H1 (cell line): ENCODE results near the gene EXOC2. TPM values are rescaled to one million over a fixed set of nuclear protein-coding genes. Genes with fewer than 3 reads are reported as not detected.

Experiments used
- CTCF ChIA-PET: fragments of 300-600 bp; sonication (Branson Sonifier 250); formaldehyde crosslinking; loops from one replicate; lab custom pipeline; 2021; ENCODE audit not compliant: partially characterized antibody; lab: Charles Lee
- POLR2A ChIA-PET: fragments of 300-600 bp; sonication (Branson Sonifier 250); formaldehyde crosslinking; loops from one replicate; lab custom pipeline; 2021; ENCODE audit warnings: inconsistent platforms; ENCODE audit not compliant: partially characterized antibody; lab: Charles Lee
- DNase-seq, 2 experiments: peaks; one replicate each; pipeline versions ENCODE4 v3.0.0 to v3.0.0-alpha.2; 2010 to 2022; ENCODE audit warnings: low spot score in 2 of 2, low read depth in 1 of 2, mixed read lengths in 1 of 2
- FAIRE-seq: peaks from 2 replicates; lab custom pipeline; 2011; peaks lifted over from hg19 to GRCh38; lab: Jason Lieb, UNC
- H2AFZ ChIP-seq: 2 replicates; pipeline ENCODE4 v1.8.1; 2012; ENCODE audit warnings: low read length, inconsistent platforms
- H2AK5ac ChIP-seq: 2 replicates; pipeline ENCODE4 v1.6.1; 2013; ENCODE audit warnings: low read depth, low read length
- H2BK120ac ChIP-seq: replicated peaks from 2 replicates; pipeline ENCODE3; 2013; ENCODE audit warnings: low read depth, low read length, inconsistent platforms
- H2BK12ac ChIP-seq: 2 replicates; pipeline ENCODE4 v1.6.1; 2013; ENCODE audit warnings: low read depth, low read length
- H2BK15ac ChIP-seq: 2 replicates; pipeline ENCODE4 v1.6.1; 2013; ENCODE audit warnings: low read length
- H2BK20ac ChIP-seq: 2 replicates; pipeline ENCODE4 v1.6.1; 2013; ENCODE audit warnings: low read length
- H2BK5ac ChIP-seq: 2 replicates; pipeline ENCODE4 v1.6.1; 2013; ENCODE audit warnings: low read depth, low read length
- H3K14ac ChIP-seq: 2 replicates; pipeline ENCODE4 v1.6.1; 2013; ENCODE audit warnings: inconsistent platforms; ENCODE audit not compliant: insufficient read length
- H3K18ac ChIP-seq: 2 replicates; pipeline ENCODE4 v1.6.1; 2013; ENCODE audit warnings: low read length; ENCODE audit errors: extremely low read depth
- H3K23ac ChIP-seq: 2 replicates; pipeline ENCODE4 v1.6.1; 2013; ENCODE audit warnings: inconsistent platforms; ENCODE audit not compliant: insufficient read length
- H3K23me2 ChIP-seq: 2 replicates; pipeline ENCODE4 v1.6.1; 2013; ENCODE audit warnings: low read depth, low read length
- H3K27ac ChIP-seq: 2 replicates; pipeline ENCODE4 v1.6.1; 2011; ENCODE audit warnings: low read depth, low read length, inconsistent platforms
- H3K27me3 ChIP-seq, 4 experiments: replicated peaks in 1 of 4; 1 replicate in 1 of 4; 2 replicates in 3 of 4; pipeline versions ENCODE4 v1.6.1 to v1.8.1; 2011 to 2013; ENCODE audit warnings: low read length in 3 of 4, mild to moderate bottlenecking in 3 of 4, inconsistent platforms in 2 of 4, mixed read lengths in 2 of 4, moderate library complexity in 1 of 4; ENCODE audit not compliant: control insufficient read depth in 3 of 4, insufficient read depth in 3 of 4; ENCODE audit errors: extremely low read depth in 1 of 4
- H3K36me3 ChIP-seq, 4 experiments: 2 replicates each; pipeline versions ENCODE4 v1.6.1 to v1.8.1; 2011 to 2013; ENCODE audit warnings: mild to moderate bottlenecking in 4 of 4, low read length in 3 of 4, moderate library complexity in 2 of 4, control low read depth in 1 of 4, inconsistent platforms in 1 of 4; ENCODE audit not compliant: insufficient read depth in 4 of 4, control insufficient read depth in 2 of 4
- H3K4ac ChIP-seq: replicated peaks from 2 replicates; pipeline ENCODE3; 2013; ENCODE audit warnings: low read length, low read depth, mixed read lengths, inconsistent platforms; ENCODE audit not compliant: insufficient read length
- H3K4me1 ChIP-seq, 4 experiments: replicated peaks in 1 of 4; 1 replicate in 1 of 4; 2 replicates in 3 of 4; pipeline versions ENCODE4 v1.6.1 to v1.8.1; 2011 to 2013; ENCODE audit warnings: low read length in 3 of 4, inconsistent platforms in 2 of 4, mixed read lengths in 1 of 4; ENCODE audit not compliant: insufficient read depth in 4 of 4, control insufficient read depth in 3 of 4
- H3K4me2 ChIP-seq, 2 experiments: 2 replicates each; pipeline versions ENCODE4 v1.6.1 to v1.8.1; 2011 to 2013; ENCODE audit warnings: low read depth in 2 of 2, low read length in 2 of 2, control low read depth in 1 of 2, inconsistent platforms in 1 of 2, mild to moderate bottlenecking in 1 of 2; ENCODE audit not compliant: insufficient read depth in 1 of 2
- H3K4me3 ChIP-seq, 4 experiments: fragments of 200-600, 300-600 bp in 1 of 4; sonication (generic), shearing (Covaris generic), sonication (Bioruptor Twin) in 1 of 4; 2 replicates each; pipeline versions ENCODE4 v1.5.1 to v1.8.1; 2011 to 2016; ENCODE audit warnings: low read length in 4 of 4, low read depth in 3 of 4, control low read depth in 2 of 4, inconsistent platforms in 2 of 4, mild to moderate bottlenecking in 2 of 4, mixed read lengths in 1 of 4, moderate library complexity in 1 of 4; ENCODE audit not compliant: insufficient read depth in 2 of 4; ENCODE audit errors: extremely low read depth in 1 of 4
- H3K56ac ChIP-seq: replicated peaks from 2 replicates; pipeline ENCODE3; 2013; ENCODE audit warnings: low read depth, mild to moderate bottlenecking, mixed read lengths, low read length, inconsistent platforms; ENCODE audit not compliant: insufficient read length
- H3K79me1 ChIP-seq: 2 replicates; pipeline ENCODE4 v1.6.1; 2013; ENCODE audit warnings: low read depth, low read length, control low read depth
- H3K79me2 ChIP-seq, 2 experiments: 2 replicates each; pipeline versions ENCODE4 v1.6.1 to v1.8.1; 2012 to 2013; ENCODE audit warnings: low read length in 2 of 2, mild to moderate bottlenecking in 2 of 2, inconsistent platforms in 1 of 2; ENCODE audit not compliant: insufficient read depth in 2 of 2, control insufficient read depth in 1 of 2
- H3K9ac ChIP-seq, 4 experiments: replicated peaks in 1 of 4; 1 replicate in 1 of 4; 2 replicates in 3 of 4; pipeline versions ENCODE4 v1.6.1 to v1.8.1; 2011 to 2013; ENCODE audit warnings: low read depth in 3 of 4, low read length in 3 of 4, control low read depth in 2 of 4, mild to moderate bottlenecking in 2 of 4, moderate library complexity in 2 of 4, inconsistent platforms in 1 of 4; ENCODE audit errors: extremely low read depth in 1 of 4
- H3K9me3 ChIP-seq, 2 experiments: 2 replicates each; pipeline versions ENCODE4 v1.6.1 to v1.8.1; 2012 to 2013; ENCODE audit warnings: mild to moderate bottlenecking in 2 of 2, moderate library complexity in 2 of 2, control low read depth in 1 of 2, inconsistent platforms in 1 of 2, low read depth in 1 of 2, low read length in 1 of 2, mixed read lengths in 1 of 2; ENCODE audit not compliant: insufficient read depth in 2 of 2
- H4K20me1 ChIP-seq, 2 experiments: replicated peaks in 1 of 2; 2 replicates each; pipeline versions ENCODE3 to v1.8.1; 2011 to 2013; ENCODE audit warnings: inconsistent platforms in 2 of 2, low read length in 2 of 2, mild to moderate bottlenecking in 1 of 2; ENCODE audit not compliant: insufficient read depth in 2 of 2, control insufficient read depth in 1 of 2
- H4K5ac ChIP-seq: 2 replicates; pipeline ENCODE4 v1.6.1; 2013; ENCODE audit warnings: low read length, low read depth, mixed read lengths, inconsistent platforms; ENCODE audit not compliant: insufficient read length
- H4K8ac ChIP-seq: 2 replicates; pipeline ENCODE4 v1.8.0; 2013; ENCODE audit warnings: mild to moderate bottlenecking, moderate library complexity, low read length, inconsistent platforms; ENCODE audit not compliant: insufficient read depth; ENCODE audit errors: extremely low read depth
- H4K91ac ChIP-seq: replicated peaks from 2 replicates; pipeline ENCODE3; 2013; ENCODE audit warnings: low read length, mixed read lengths, inconsistent platforms; ENCODE audit not compliant: insufficient read length
- CHD1 ChIP-seq: IDR thresholded peaks from 2 replicates; pipeline ENCODE4 v1.6.1; 2012; ENCODE audit warnings: low read depth, low read length, improper control_type of control experiment
- CTBP2 ChIP-seq: IDR thresholded peaks from 2 replicates; pipeline ENCODE4 v1.7.0; 2011; ENCODE audit warnings: borderline replicate concordance, mild to moderate bottlenecking, moderate library complexity, mixed read lengths, low read length; ENCODE audit not compliant: insufficient read depth, insufficient read length
- CTCF ChIP-seq, 3 experiments: IDR thresholded peaks; 1 replicate in 2 of 3; 2 replicates in 1 of 3; pipeline versions ENCODE4 v1.5.1 to v1.6.1; 2011; ENCODE audit warnings: low read length in 3 of 3, mild to moderate bottlenecking in 3 of 3, inconsistent platforms in 2 of 3, low read depth in 1 of 3, moderate library complexity in 1 of 3; ENCODE audit not compliant: insufficient read depth in 1 of 3; ENCODE audit errors: control extremely low read depth in 1 of 3
- EP300 ChIP-seq, 2 experiments: IDR thresholded peaks; 1 replicate in 1 of 2; 2 replicates in 1 of 2; pipeline ENCODE4 v1.6.1; 2011 to 2012; ENCODE audit warnings: low read depth in 2 of 2, low read length in 2 of 2, mild to moderate bottlenecking in 2 of 2, borderline replicate concordance in 1 of 2, inconsistent platforms in 1 of 2, moderate library complexity in 1 of 2
- RAD21 ChIP-seq, 2 experiments: IDR thresholded peaks in 1 of 2; conservative IDR thresholded peaks in 1 of 2; 2 replicates each; pipeline ENCODE4 v1.6.1; 2011; ENCODE audit warnings: low read depth in 2 of 2, low read length in 2 of 2, improper control_type of control experiment in 1 of 2, inconsistent platforms in 1 of 2, mild to moderate bottlenecking in 1 of 2, moderate library complexity in 1 of 2
- SP4 ChIP-seq: IDR thresholded peaks from 2 replicates; pipeline ENCODE4 v1.6.1; 2012; ENCODE audit warnings: low read length, inconsistent platforms
- TCF12 ChIP-seq: IDR thresholded peaks from 2 replicates; pipeline ENCODE4 v1.6.1; 2011; ENCODE audit warnings: low read depth, mild to moderate bottlenecking, low read length
- YY1 ChIP-seq: IDR thresholded peaks from 2 replicates; pipeline ENCODE4 v1.6.1; 2011; ENCODE audit warnings: low read depth, mild to moderate bottlenecking, low read length
- ZNF274 ChIP-seq: IDR thresholded peaks from 2 replicates; pipeline ENCODE4 v1.7.0; 2012; ENCODE audit warnings: low read length, borderline replicate concordance; ENCODE audit errors: extremely low read depth
- WGBS, 2 experiments: shearing (Covaris generic) in 1 of 2; methylation state at CpG; one replicate each; pipeline versions ENCODE4 v1.1.6 to v1.1.7; 2013 to 2015; ENCODE audit warnings: low lambda C conversion rate in 2 of 2, mixed read lengths in 2 of 2, inconsistent platforms in 1 of 2, low coverage in 1 of 2, missing lambda C conversion rate in 1 of 2; ENCODE audit not compliant: insufficient replicate concordance in 2 of 2, insufficient coverage in 1 of 2, insufficient read length in 1 of 2; ENCODE audit errors: extremely low coverage in 1 of 2, missing lambda C conversion rate in 1 of 2; 5-methylcytosine and 5-hydroxymethylcytosine counted together
- polyA plus RNA-seq, 7 experiments: library from polyadenylated mRNA; depleted of rRNA in 3 of 7; stranded (reverse) in 5 of 7; unstranded in 2 of 7; fragments of >200 nt in 5 of 7; fragments of 200-250 nt in 2 of 7; gene quantifications; 1 replicate in 5 of 7; 2 replicates in 1 of 7; 4 replicates in 1 of 7; pipeline versions ENCODE4 v1.2.1 to v1.2.3, GENCODE V29; 2011 to 2013; ENCODE audit warnings: missing spikeins in 2 of 7, mixed read lengths in 2 of 7
- total RNA-seq: library from RNA; stranded (reverse); fragmentation: NEBNext Ultra II Directional; extraction: Animal tissue kit (Norgen Biotek cat#: 25700); gene quantifications from 2 replicates; pipeline ENCODE4 v1.2.1, GENCODE V29; 2021

EXOC2 gene
- total and polyA plus RNA-seq, 2 of the 8 experiments (the other 6 are each of a cell fraction or from before 2014, with no cell fraction given): 25.5 to 44.4 TPM

DNA sequence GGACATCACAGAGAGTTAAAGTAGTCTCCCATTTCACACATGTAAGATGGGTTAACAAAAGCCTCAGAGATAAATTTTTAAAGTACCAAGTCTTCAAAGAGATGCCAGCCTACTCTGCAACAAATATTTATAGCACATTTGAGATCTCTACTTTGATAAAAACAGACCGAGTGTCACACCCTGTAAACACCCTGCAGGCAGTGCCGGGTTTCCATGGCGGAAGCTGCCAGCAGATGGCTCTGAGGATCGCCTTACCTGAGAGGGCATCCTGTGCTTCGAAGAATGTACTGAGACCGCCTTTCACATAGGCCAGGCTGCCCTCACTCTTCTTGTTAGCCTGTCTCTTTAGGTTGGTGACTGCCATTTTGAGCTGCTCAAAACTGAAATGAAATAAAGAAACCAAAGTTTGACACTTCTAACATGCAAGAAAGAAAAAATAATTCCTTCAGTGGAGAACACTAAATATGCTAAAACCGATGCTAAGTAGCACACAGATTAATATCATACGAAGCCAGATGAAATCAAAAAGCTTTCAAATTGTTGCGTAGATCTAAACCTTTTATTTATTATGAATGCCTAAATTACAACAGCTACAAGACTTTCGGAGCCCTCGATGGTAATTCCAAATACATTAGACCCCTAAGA, 75.4 kb downstream of the EXOC2 start:
- H2BK20ac ChIP-seq: no peak overlapping the region
- 86% methylated on average over 11 of the region's 11 CpGs; no CpG with 5 or more reads in 1 of the 2 experiments for WGBS, 2 experiments
- peak; percentile 55 to 70 (median 63) for TF ChIP-seq CTCF (IDR thresholded peaks at IDR 0.05; ENCODE audit: control extremely low read depth in 1 of 3, insufficient read depth in 1 of 3, low read depth in 1 of 3, low read length in 3 of 3)
- no peak for TF ChIP-seq CTBP2
- TF ChIP-seq RAD21 (IDR thresholded peaks at IDR 0.05 in 1 of 2, conservative IDR thresholded peaks at IDR 0.05 in 1 of 2; ENCODE audit: low read depth in 2 of 2, low read length in 2 of 2): peak; percentile 67 to 74
- TF ChIP-seq TCF12: no peak
- no peak for TF ChIP-seq EP300 (IDR thresholded peaks at IDR 0.05; ENCODE audit: borderline replicate concordance in 1 of 2, low read depth in 2 of 2, low read length in 2 of 2)
- TF ChIP-seq YY1: peak; percentile 71
- TF ChIP-seq CHD1: no peak
- TF ChIP-seq ZNF274: no peak
- TF ChIP-seq SP4: no peak

More for the DNA sequence above, 75.4 kb downstream of the EXOC2 start:
- Histone ChIP-seq H3K4ac (no peak overlapping the region), H2AK5ac (no peak overlapping the region), H2BK5ac (no peak overlapping the region), H2AFZ (no peak overlapping the region), H2BK15ac (no peak overlapping the region), H3K27ac (no peak overlapping the region), H3K4me1 (no peaks in the 10 kb centered on the region; a peak in 1 of 7 replicates), H3K79me2 (no peaks in the 10 kb centered on the region), H3K27me3 (no peaks in the 10 kb centered on the region), H2BK12ac (no peak overlapping the region), H3K4me3 (no peak overlapping the region), H4K20me1 (no peaks in the 10 kb centered on the region), H3K23me2 (no peaks in the 10 kb centered on the region), H3K18ac (no peak overlapping the region), H4K8ac (no peak overlapping the region), H2BK120ac (no peak overlapping the region), H3K36me3 (peaks cover 0 to 14% (median 3%) of the 10 kb centered on the region in 4 experiments; a peak in 4 of 8 replicates), H3K23ac (no peak overlapping the region), H3K79me1 (peaks cover 6% of the 10 kb centered on the region; the same call in 1 of the 2 replicates), H4K91ac (no peak overlapping the region), H3K4me2 (no peak overlapping the region), H4K5ac (no peak overlapping the region), H3K9me3 (no peaks in the 10 kb centered on the region), H3K9ac (no peak overlapping the region), H3K56ac (no peak overlapping the region), H3K14ac (no peak overlapping the region)
- POLR2A ChIA-PET: interaction anchor here (0.9 to 1.0 kb wide), 2 partner anchors 63 to 75 kb away, joined by 3 to 4 read pairs; no protein-coding TSS in a partner anchor
- CTCF ChIA-PET: interaction anchor here (0.6 to 2.1 kb wide), 14 partner anchors 25 to 146 kb away, joined by 3 to 7 read pairs (median 4); no protein-coding TSS in a partner anchor
- FAIRE-seq (peak; percentile 58), DNase-seq (peak in 1 of 2 experiments; percentile 63)
